ENCODE data around the gene DCAF8. TPM values are rescaled to one million over a fixed set of nuclear protein-coding genes. Genes with fewer than 3 reads are reported as not detected.
A peak's percentile ranks its signal among the peaks of the same experiment; 100 is the strongest.

DCAF8 gene
- total RNA-seq, 1 donor from 2014 or later: 130 TPM

DNA sequence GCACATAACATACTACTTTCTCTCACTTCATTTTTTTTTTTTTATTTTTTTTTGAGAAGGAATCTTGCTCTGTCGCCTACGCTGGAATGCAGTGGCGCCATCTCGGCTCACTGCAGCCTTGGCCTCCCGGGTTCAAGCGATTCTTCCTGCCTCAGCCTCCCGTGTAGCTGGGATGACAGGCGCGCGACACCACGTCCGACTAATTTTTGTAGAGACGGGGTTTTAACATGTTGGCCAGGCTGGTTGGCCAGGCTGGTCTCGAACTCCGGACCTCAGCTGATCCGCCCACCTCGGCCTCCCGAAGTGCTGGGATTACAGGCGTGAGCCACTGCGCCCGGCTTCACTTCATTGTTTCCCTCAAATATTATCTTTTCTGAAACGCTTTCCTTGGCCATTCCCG is 23.2 kb upstream of the DCAF8 start:
- Histone ChIP-seq H3K4me1 (peaks cover 16% of the 10 kb centered on the region), H3K27ac (no peak overlapping the region), H3K27me3 (no peaks in the 10 kb centered on the region), H3K36me3 (peaks cover 48% of the 10 kb centered on the region), H3K9me3 (no peaks in the 10 kb centered on the region), H3K4me3 (peak overlapping the region; percentile 82)
- intact Hi-C loops (cut with DNase I): no loop called here
- DNase-seq (no peak), ATAC-seq (no peak)
- TF ChIP-seq, protein P1, sequence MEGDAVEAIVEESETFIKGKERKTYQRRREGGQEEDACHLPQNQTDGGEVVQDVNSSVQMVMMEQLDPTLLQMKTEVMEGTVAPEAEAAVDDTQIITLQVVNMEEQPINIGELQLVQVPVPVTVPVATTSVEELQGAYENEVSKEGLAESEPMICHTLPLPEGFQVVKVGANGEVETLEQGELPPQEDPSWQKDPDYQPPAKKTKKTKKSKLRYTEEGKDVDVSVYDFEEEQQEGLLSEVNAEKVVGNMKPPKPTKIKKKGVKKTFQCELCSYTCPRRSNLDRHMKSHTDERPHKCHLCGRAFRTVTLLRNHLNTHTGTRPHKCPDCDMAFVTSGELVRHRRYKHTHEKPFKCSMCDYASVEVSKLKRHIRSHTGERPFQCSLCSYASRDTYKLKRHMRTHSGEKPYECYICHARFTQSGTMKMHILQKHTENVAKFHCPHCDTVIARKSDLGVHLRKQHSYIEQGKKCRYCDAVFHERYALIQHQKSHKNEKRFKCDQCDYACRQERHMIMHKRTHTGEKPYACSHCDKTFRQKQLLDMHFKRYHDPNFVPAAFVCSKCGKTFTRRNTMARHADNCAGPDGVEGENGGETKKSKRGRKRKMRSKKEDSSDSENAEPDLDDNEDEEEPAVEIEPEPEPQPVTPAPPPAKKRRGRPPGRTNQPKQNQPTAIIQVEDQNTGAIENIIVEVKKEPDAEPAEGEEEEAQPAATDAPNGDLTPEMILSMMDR (IDR thresholded peaks at IDR 0.05): no peak

DNA sequence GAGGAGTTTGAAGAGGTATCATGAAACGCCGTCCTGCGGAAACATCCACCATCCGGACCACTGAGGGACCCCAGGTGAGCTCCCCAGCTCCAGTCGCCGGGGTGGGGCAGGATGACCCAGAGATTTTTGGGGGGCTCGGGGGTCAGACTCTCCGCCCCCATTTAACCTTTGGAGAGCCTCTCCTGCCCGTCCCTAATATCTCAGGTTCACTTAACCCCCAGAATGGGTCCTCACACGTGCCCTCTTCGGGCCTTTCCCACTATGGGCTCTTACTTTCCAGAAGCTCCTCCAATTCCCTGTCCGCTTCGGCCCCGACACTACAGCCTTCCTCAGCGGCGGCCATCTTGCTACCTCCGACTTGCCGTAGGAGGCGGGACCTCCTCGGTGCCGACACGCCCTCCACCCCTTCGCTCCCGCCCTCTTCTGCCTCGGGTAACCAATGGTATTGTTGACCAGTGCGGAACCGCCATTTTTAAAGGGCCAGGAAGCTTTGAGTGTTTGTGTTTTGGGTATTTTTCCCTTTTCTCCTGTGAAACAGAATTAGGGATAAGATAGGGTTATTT is 22.5 kb upstream of the DCAF8 start, which contains the start of gene PEX19:
Gene PEX19 (minus strand): TSS at position 352 of the 563 bp plus-strand sequence. CDS start 9 bp downstream, at position 343.
- intact Hi-C loops (cut with DNase I): no loop called here
- peak; percentile 96 for DNase-seq

DNA sequence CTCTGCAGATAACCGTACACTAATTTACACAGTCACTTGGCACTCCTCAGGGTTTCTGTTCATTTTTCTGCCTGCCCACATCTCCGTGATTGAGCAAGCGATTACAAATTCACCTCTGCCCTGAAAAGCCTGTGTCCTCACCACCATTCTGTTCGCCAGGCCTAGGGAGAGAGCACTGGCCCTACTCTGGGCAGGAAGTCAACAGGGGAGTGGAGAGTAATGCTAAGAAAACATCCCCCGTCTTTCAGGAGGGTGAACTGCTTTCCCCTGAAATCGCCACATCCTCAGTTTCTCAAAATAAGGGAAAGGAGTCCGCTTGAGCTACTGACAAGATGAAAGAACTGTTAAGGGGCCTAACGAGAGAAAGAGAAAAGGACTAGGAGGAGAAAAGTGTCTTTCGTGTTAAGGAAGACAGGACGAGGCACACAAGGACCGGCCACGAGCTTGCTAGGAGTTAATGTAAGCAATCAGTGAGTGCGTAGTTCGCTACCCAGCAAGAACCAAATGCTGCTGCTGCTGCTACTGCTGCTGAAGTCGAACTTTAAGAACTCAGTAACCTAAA is 22.0 kb upstream of the DCAF8 start:
- intact Hi-C loops (cut with DNase I): no loop called here
- peak overlapping the region; percentile 82 for H3K4me3 ChIP-seq
- H3K36me3 ChIP-seq: peaks cover 48% of the 10 kb centered on the region
- ATAC-seq (peak; percentile 80), DNase-seq (no peak)
- no peaks in the 10 kb centered on the region for H3K27me3 ChIP-seq
- H3K9me3 ChIP-seq: no peaks in the 10 kb centered on the region
- TF ChIP-seq, protein P1 (IDR thresholded peaks at IDR 0.05): no peak
- H3K4me1 ChIP-seq: peaks cover 16% of the 10 kb centered on the region
- peak overlapping the region; percentile 89 for H3K27ac ChIP-seq

More for the DNA sequence above, 22.5 kb upstream of the DCAF8 start, which contains the start of gene PEX19:
- peak within 1 kb of the TSS; percentile 82 for H3K4me3 ChIP-seq
- TF ChIP-seq, protein P1 (IDR thresholded peaks at IDR 0.05): no peak
- H3K4me1 ChIP-seq: peaks cover 16% of the 10 kb centered on the region
- no peaks in the 10 kb centered on the region for H3K9me3 ChIP-seq
- H3K27me3 ChIP-seq: no peaks in the 10 kb centered on the region
- H3K27ac ChIP-seq: peak within 1 kb of the TSS; percentile 89
- peaks cover 48% of the 10 kb centered on the region for H3K36me3 ChIP-seq
- ATAC-seq: peak; percentile 100

DNA sequence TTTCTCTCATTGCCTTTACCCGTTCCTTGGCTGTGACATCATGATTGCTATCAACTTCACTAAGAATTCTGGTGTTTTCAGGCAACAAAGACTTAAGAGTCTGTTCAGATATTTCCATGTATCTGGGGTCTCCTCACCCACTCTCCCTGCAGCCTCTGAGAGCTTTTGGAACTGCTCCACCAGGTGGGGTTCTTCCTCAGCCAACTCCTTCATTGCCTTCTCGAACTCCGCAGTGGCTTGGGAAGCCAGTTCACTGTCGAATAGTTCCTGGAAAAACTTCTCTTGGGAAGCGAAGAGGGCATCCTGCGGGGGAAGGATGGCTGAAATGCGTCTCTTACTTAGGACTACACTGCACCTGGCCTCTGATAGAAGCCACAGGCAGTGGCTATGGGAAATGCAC is 20.5 kb upstream of the DCAF8 start:
- DNase-seq: no peak
- TF ChIP-seq, protein P1 (IDR thresholded peaks at IDR 0.05): no peak
- no peaks in the 10 kb centered on the region for H3K9me3 ChIP-seq
- no peaks in the 10 kb centered on the region for H3K27me3 ChIP-seq
- H3K4me1 ChIP-seq: peaks cover 16% of the 10 kb centered on the region
- H3K27ac ChIP-seq: no peak overlapping the region
- intact Hi-C loops (cut with DNase I): no loop called here
- no peak for ATAC-seq
- peaks cover 52% of the 10 kb centered on the region for H3K36me3 ChIP-seq
- no peak overlapping the region for H3K4me3 ChIP-seq

DNA sequence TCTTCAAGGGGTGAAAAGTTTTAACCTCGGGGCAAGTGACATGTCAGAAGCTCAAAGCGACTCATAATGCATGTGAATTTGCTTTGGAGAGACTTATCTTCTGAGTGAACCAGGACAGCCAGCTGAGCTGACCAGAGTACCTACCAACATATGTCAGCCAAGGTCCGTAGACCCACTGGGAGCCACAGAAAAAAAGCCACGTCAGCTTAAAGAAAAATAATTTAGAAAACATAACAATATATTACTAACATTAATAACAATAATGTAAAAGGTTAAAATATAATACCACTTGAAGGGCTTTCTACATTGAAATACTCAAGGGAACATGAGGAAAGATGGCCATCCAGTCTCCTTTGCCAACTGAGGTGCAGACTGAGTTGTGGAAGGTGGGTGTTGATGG is 15.6 kb upstream of the DCAF8 start:
- no peak for DNase-seq
- no peak for ATAC-seq
- TF ChIP-seq, protein P1 (IDR thresholded peaks at IDR 0.05): no peak
- H3K4me1 ChIP-seq: peaks cover under 1% of the 10 kb centered on the region
- peaks cover 69% of the 10 kb centered on the region for H3K36me3 ChIP-seq
- intact Hi-C loops (cut with DNase I): no loop called here
- no peaks in the 10 kb centered on the region for H3K27me3 ChIP-seq
- H3K4me3 ChIP-seq: no peak overlapping the region
- no peak overlapping the region for H3K27ac ChIP-seq
- H3K9me3 ChIP-seq: no peaks in the 10 kb centered on the region

Measured in upper lobe of right lung (tissue), 1 donor.